Breast epithelium (tissue), 4 donors: Measurements from ENCODE around the gene DISP1. TPM values are rescaled to one million over a fixed set of nuclear protein-coding genes. Genes with fewer than 3 reads are reported as not detected.

Experiments used
- DNase-seq, 2 donors: peaks; one replicate each; pipeline ENCODE4 v3.0.0-alpha.2; 2019; ENCODE audit warnings: low spot score in 2 of 2
- H3K27ac ChIP-seq, 2 donors: fragments of 200-600 bp; sonication (generic) in 1 of 2; one replicate each; pipeline ENCODE4 v1.5.1; 2016 to 2019; ENCODE audit warnings: mild to moderate bottlenecking in 1 of 2
- H3K27me3 ChIP-seq, 2 donors: fragments of 200-600 bp; sonication (generic) in 1 of 2; one replicate each; pipeline versions ENCODE4 v1.5.1 to v1.6.0; 2017 to 2019; ENCODE audit warnings: control low read depth in 1 of 2, mild to moderate bottlenecking in 1 of 2
- H3K36me3 ChIP-seq: fragments of 200-600 bp; one replicate; pipeline ENCODE4 v1.5.1; 2019
- H3K4me1 ChIP-seq, 2 donors: fragments of 200-600 bp; sonication (generic); one replicate each; pipeline ENCODE4 v1.5.1; 2016 to 2019; ENCODE audit warnings: control low read depth in 1 of 2
- H3K4me3 ChIP-seq, 3 donors: fragments of 200-600 bp; sonication (generic); 1 replicate in 2 of 3; 2 replicates in 1 of 3; pipeline ENCODE4 v1.5.1; 2016 to 2019; ENCODE audit warnings: mild to moderate bottlenecking in 3 of 3, moderate library complexity in 2 of 3
- H3K9me3 ChIP-seq, 2 donors: fragments of 200-600 bp; sonication (generic) in 1 of 2; one replicate each; pipeline ENCODE4 v1.5.1; 2016 to 2019; ENCODE audit warnings: control low read depth in 1 of 2
- POLR2A ChIP-seq: fragments of 450-650 bp; IDR thresholded peaks from one replicate; pipeline ENCODE4 v1.6.1; 2016; ENCODE audit warnings: antibody characterized with exemption, mild to moderate bottlenecking, moderate library complexity
- POLR2AphosphoS5 ChIP-seq, 3 donors: sonication (generic); formaldehyde crosslinking; IDR thresholded peaks; one replicate each; pipeline ENCODE4 v1.6.1; 2017; ENCODE audit warnings: antibody characterized with exemption in 3 of 3
- intact Hi-C: fragments of 100-400 bp; cut with DNase I; formaldehyde crosslinking; loops from one replicate; pipeline ENCODE4 v1.15.1; 2023; ENCODE audit warnings: low total_unique reads
- total RNA-seq, 3 donors: library from RNA; depleted of rRNA; stranded (reverse); fragments of >200 nt; gene quantifications; one replicate each; pipeline ENCODE4 v1.1.0, GENCODE V29; 2016
- TF ChIP-seq, protein P1 (sequence below), 3 donors: fragments of 450-650 bp; IDR thresholded peaks; one replicate each; pipeline ENCODE4 v1.5.1; 2016 to 2017; ENCODE audit warnings: antibody characterized with exemption in 3 of 3, mild to moderate bottlenecking in 3 of 3, moderate library complexity in 3 of 3

The DISP1 gene
- total RNA-seq, 3 donors from 2014 or later, result 7.5 to 17.1 (median 10.5) TPM

DNA sequence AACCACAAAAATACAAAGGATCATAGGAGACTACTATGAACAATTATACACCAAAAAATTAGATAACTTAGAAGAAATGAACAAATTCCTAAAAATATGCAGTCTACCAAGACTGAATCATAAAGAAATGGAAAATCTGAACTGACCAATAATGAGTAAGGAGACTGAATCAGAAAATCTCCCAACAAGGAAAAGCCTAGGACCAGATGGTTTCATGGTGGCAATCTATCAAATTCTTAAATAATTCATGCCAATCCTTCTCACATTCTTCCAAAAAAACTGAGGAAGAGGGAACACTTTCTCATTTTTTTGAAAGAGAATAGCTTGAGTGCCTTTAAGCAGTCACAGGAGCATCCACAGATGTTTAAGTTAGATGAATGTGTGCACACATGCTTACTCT, 31.8 kb upstream of the DISP1 start:
- Histone ChIP-seq H3K4me3 (no peak overlapping the region), H3K36me3 (no peaks in the 10 kb centered on the region), H3K27me3 (no peaks in the 10 kb centered on the region), H3K27ac (no peak overlapping the region), H3K9me3 (no peaks in the 10 kb centered on the region), H3K4me1 (peaks cover 0 to under 1% of the 10 kb centered on the region in 2 donors)
- intact Hi-C loops, result no loop called here
- no peak for TF ChIP-seq POLR2A
- no peak for TF ChIP-seq POLR2AphosphoS5 (IDR thresholded peaks at IDR 0.05)
- TF ChIP-seq, protein P1, sequence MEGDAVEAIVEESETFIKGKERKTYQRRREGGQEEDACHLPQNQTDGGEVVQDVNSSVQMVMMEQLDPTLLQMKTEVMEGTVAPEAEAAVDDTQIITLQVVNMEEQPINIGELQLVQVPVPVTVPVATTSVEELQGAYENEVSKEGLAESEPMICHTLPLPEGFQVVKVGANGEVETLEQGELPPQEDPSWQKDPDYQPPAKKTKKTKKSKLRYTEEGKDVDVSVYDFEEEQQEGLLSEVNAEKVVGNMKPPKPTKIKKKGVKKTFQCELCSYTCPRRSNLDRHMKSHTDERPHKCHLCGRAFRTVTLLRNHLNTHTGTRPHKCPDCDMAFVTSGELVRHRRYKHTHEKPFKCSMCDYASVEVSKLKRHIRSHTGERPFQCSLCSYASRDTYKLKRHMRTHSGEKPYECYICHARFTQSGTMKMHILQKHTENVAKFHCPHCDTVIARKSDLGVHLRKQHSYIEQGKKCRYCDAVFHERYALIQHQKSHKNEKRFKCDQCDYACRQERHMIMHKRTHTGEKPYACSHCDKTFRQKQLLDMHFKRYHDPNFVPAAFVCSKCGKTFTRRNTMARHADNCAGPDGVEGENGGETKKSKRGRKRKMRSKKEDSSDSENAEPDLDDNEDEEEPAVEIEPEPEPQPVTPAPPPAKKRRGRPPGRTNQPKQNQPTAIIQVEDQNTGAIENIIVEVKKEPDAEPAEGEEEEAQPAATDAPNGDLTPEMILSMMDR (IDR thresholded peaks at IDR 0.05), result no peak
- no peak for DNase-seq

DNA sequence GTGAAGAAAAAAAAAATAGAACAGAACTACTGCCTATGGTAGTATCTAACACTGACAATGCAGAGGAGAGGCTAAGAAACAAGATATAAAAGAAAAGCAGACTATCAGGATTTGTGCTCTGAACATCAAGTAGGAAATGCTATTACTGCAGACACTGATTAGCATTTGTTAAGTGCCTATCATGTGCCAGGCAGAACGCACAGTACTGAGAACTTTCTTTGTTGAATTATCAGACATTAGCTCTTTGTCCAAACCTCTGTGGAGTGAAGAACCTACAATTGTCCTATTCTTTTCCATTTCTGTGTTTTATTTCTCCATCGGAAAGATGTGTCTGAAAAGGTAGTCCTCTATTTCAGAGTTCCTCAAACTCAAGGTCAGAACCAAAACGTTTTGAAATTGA, 30.5 kb upstream of the DISP1 start:
- Histone ChIP-seq H3K27me3 (no peaks in the 10 kb centered on the region), H3K9me3 (no peaks in the 10 kb centered on the region), H3K36me3 (no peaks in the 10 kb centered on the region), H3K4me3 (no peak overlapping the region), H3K4me1 (no peaks in the 10 kb centered on the region), H3K27ac (no peak overlapping the region)
- DNase-seq, result no peak
- TF ChIP-seq POLR2AphosphoS5 (IDR thresholded peaks at IDR 0.05) (no peak), POLR2A (no peak)
- TF ChIP-seq, protein P1 (IDR thresholded peaks at IDR 0.05), result no peak
- intact Hi-C loops, result no loop called here

DNA sequence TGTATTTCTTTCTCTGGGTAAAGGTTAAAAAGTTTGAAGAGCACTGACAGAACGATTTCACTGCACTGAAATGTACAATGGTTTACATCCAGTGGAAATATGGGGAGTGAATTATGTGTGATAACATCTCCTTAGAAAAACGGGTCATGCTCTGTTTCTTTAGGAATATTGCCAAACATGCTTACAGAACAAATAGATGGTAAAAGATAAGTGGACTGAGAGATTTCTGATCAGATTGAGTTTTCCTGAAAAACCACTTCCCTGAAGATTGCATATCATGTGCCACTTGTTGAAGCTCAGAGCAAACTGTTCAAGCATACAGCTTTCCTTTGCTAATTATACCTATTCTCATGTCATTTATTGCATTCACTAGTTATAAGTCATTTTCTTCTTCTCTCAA, 29.9 kb upstream of the DISP1 start:
- no peaks in the 10 kb centered on the region for H3K9me3 ChIP-seq
- H3K36me3 ChIP-seq, result no peaks in the 10 kb centered on the region

DNA sequence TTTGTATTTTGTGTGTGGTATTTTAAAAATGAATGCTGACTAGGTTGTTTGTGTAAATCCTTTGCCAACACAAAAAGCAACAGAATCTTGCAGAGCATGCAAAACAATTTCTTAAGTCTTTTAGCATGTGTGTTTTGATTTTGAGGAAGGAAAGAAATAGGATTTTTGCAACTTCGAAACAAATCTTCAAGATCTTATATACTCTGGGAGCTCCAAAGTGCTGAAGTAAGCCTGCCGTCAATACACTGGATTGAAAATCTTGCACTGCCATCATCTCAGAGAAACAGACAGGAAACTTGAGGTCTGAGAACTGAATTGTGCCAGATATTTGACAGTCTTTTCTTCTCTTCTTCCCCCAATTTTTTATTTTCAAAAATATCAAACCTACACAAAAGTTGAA, 29.3 kb upstream of the DISP1 start:
- Histone ChIP-seq H3K4me3 (no peak overlapping the region), H3K27ac (no peak overlapping the region), H3K36me3 (no peaks in the 10 kb centered on the region), H3K27me3 (no peaks in the 10 kb centered on the region), H3K9me3 (no peaks in the 10 kb centered on the region), H3K4me1 (no peaks in the 10 kb centered on the region)
- TF ChIP-seq, protein P1 (IDR thresholded peaks at IDR 0.05), result no peak
- TF ChIP-seq POLR2AphosphoS5 (IDR thresholded peaks at IDR 0.05) (no peak), POLR2A (no peak)
- no peak for DNase-seq
- intact Hi-C loops, result no loop called here

More for the DNA sequence above, 29.9 kb upstream of the DISP1 start:
- Histone ChIP-seq H3K27ac (no peak overlapping the region), H3K4me3 (no peak overlapping the region), H3K4me1 (no peaks in the 10 kb centered on the region), H3K27me3 (no peaks in the 10 kb centered on the region)
- DNase-seq, result no peak
- TF ChIP-seq POLR2A (no peak), POLR2AphosphoS5 (IDR thresholded peaks at IDR 0.05) (no peak)
- TF ChIP-seq, protein P1 (IDR thresholded peaks at IDR 0.05), result no peak
- intact Hi-C loops, result no loop called here

DNA sequence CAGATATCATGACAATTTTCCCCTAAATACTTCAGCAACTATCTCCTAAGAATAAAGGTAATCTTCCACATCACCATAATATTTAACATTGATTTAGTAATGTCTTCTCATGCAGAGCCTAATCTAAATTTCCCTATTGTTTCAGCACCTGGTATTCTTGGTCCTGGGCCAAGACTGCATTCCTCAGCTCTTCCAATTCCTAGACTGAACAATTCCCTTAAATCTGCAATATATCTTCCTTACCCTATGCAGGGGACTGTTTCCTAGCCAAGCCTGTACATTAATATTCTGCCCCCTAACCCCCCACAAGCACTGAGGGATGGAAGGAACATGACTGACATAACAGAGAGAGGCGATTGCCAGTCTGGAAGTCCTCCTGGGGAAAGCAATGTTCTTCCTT, 28.7 kb upstream of the DISP1 start:
- TF ChIP-seq POLR2AphosphoS5 (IDR thresholded peaks at IDR 0.05) (no peak), POLR2A (no peak)
- TF ChIP-seq, protein P1 (IDR thresholded peaks at IDR 0.05), result no peak
- no peak for DNase-seq
- H3K27me3 ChIP-seq, result no peaks in the 10 kb centered on the region
- no peaks in the 10 kb centered on the region for H3K9me3 ChIP-seq
- H3K4me1 ChIP-seq, result no peaks in the 10 kb centered on the region
- no peak overlapping the region for H3K27ac ChIP-seq
- no peak overlapping the region for H3K4me3 ChIP-seq
- H3K36me3 ChIP-seq, result no peaks in the 10 kb centered on the region
- intact Hi-C loops, result no loop called here
